Measurements from ENCODE around the gene HTR3E. TPM values are rescaled to one million over a fixed set of nuclear protein-coding genes. Genes with fewer than 3 reads are reported as not detected.

HTR3E gene
- total RNA-seq, 1 experiment from 2014 or later, result not detected

DNA sequence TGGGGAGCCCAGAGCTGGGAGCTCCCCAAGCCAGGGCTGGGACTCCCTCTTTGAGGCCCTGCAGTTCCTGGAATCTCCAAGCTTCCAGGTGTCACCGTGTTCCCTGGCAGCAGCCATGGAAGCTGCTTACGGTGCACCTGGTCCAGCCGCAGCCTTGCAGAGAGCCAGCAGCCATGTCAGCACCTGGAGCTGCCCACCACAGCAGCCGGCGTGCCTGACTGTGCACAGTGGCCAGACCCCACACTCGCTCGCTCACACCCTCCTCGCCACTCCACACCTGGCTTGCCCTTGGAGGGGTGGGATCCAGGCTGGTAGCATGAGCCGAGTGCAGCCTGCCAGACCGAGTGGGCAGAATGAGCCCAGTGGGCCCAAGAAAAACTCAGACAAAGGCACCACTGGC lies 14.8 kb upstream of the HTR3E start:
- H3K27ac Mint-ChIP-seq, result no peak overlapping the region
- H3K4me3 Mint-ChIP-seq, result no peak overlapping the region
- no peaks in the 10 kb centered on the region for H3K27me3 Mint-ChIP-seq (ENCODE audit: low read depth)
- peaks cover 3% of the 10 kb centered on the region; the same call in 1 of the 2 replicates for H3K36me3 Mint-ChIP-seq
- ATAC-seq (no peak), DNase-seq (ENCODE audit: low spot score) (no peak)
- ChIA-PET POLR2A (interaction anchor here (0.6 kb wide), 1 partner anchor 202 kb away, joined by 3 read pairs; no protein-coding TSS in a partner anchor), CTCF (interaction anchor here (1.1 kb wide), 1 partner anchor 178 kb away, joined by 3 read pairs; no protein-coding TSS in a partner anchor)
- TF ChIP-seq IRF2 (CRISPR knock-in tag; IDR thresholded peaks at IDR 0.05; ENCODE audit: borderline replicate concordance, low read depth) (no peak), CREB1 (CRISPR knock-in tag; IDR thresholded peaks at IDR 0.05) (no peak), HMGXB4 (CRISPR knock-in tag; IDR thresholded peaks at IDR 0.05) (no peak)
- peaks cover 9% of the 10 kb centered on the region for H3K9me3 Mint-ChIP-seq
- peaks cover 5% of the 10 kb centered on the region for H3K4me1 Mint-ChIP-seq

DNA sequence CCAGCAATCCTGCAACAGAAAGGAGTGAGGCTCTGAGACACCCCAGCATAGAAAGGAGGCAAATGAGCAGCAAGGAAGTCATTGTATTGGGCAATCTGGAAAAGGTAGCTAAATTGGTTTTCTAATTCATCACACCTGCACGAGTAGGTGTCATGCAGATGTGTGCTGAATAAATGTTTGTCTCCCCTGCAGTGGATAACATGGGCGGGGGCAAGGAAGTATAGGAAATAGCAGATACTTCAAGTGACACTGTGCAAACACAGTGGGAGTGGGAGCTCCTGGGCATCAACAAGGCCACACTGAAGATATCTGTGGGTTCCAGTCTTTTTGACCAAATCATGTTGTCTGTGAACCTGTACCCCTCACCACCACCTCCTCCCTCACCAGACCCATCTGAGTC lies 14.4 kb upstream of the HTR3E start:
- ChIA-PET CTCF (interaction anchor here (1.1 kb wide), 1 partner anchor 178 kb away, joined by 3 read pairs; no protein-coding TSS in a partner anchor), POLR2A (interaction anchor here (0.5 kb wide), 1 partner anchor 33 kb away, joined by 4 read pairs; no protein-coding TSS in a partner anchor)
- peaks cover 3% of the 10 kb centered on the region; the same call in 1 of the 2 replicates for H3K36me3 Mint-ChIP-seq
- no peaks in the 10 kb centered on the region for H3K27me3 Mint-ChIP-seq (ENCODE audit: low read depth)
- H3K27ac Mint-ChIP-seq, result no peak overlapping the region
- H3K9me3 Mint-ChIP-seq, result peaks cover 5% of the 10 kb centered on the region
- TF ChIP-seq ZNF396 (CRISPR knock-in tag; IDR thresholded peaks at IDR 0.05; ENCODE audit: borderline replicate concordance), result no peak
- no peak for TF ChIP-seq CBFB (CRISPR knock-in tag; IDR thresholded peaks at IDR 0.05; ENCODE audit: low read depth)
- TF ChIP-seq, protein P1, sequence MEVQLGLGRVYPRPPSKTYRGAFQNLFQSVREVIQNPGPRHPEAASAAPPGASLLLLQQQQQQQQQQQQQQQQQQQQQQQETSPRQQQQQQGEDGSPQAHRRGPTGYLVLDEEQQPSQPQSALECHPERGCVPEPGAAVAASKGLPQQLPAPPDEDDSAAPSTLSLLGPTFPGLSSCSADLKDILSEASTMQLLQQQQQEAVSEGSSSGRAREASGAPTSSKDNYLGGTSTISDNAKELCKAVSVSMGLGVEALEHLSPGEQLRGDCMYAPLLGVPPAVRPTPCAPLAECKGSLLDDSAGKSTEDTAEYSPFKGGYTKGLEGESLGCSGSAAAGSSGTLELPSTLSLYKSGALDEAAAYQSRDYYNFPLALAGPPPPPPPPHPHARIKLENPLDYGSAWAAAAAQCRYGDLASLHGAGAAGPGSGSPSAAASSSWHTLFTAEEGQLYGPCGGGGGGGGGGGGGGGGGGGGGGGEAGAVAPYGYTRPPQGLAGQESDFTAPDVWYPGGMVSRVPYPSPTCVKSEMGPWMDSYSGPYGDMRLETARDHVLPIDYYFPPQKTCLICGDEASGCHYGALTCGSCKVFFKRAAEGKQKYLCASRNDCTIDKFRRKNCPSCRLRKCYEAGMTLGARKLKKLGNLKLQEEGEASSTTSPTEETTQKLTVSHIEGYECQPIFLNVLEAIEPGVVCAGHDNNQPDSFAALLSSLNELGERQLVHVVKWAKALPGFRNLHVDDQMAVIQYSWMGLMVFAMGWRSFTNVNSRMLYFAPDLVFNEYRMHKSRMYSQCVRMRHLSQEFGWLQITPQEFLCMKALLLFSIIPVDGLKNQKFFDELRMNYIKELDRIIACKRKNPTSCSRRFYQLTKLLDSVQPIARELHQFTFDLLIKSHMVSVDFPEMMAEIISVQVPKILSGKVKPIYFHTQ (CRISPR knock-in tag; IDR thresholded peaks at IDR 0.05), result no peak
- TF ChIP-seq FOXP1 (CRISPR knock-in tag; IDR thresholded peaks at IDR 0.05; ENCODE audit: borderline replicate concordance), result no peak
- no peak for TF ChIP-seq ZNF219 (CRISPR knock-in tag; IDR thresholded peaks at IDR 0.05; ENCODE audit: borderline replicate concordance)
- H3K4me1 Mint-ChIP-seq, result peaks cover 4% of the 10 kb centered on the region
- no peak overlapping the region for H3K4me3 Mint-ChIP-seq
- no peak for DNase-seq (ENCODE audit: low spot score)
- no peak for ATAC-seq

DNA sequence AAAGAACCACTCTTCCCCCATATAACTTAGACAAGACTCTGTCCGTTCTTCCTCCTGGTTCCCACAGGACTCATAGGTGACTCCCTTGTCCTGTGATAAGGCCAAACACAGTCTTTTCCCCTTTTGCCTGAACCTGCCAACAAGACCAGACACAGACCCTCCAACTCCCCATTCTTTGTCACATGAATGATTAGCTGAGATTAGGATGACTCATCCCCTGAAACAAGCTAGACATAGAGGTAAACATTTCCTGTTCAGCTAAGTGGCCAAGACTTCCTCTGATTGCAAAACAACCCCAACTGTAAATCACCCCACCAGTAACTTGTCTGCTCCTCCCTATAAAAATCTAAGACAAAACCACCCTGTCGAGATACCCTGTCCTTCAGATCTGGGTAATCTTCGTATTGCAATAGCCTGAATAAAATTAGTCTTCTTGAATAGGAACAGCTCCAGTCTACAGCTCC lies 11.4 kb upstream of the HTR3E start:
- H3K36me3 Mint-ChIP-seq, result no peaks in the 10 kb centered on the region
- H3K27me3 Mint-ChIP-seq (ENCODE audit: low read depth), result no peaks in the 10 kb centered on the region
- no peak for DNase-seq (ENCODE audit: low spot score)
- no peak overlapping the region for H3K4me3 Mint-ChIP-seq
- TF ChIP-seq AFF4 (CRISPR knock-in tag; IDR thresholded peaks at IDR 0.05; ENCODE audit: borderline replicate concordance), result no peak
- no peak for TF ChIP-seq ZNF317 (CRISPR knock-in tag; IDR thresholded peaks at IDR 0.05; ENCODE audit: borderline replicate concordance, low read depth)
- TF ChIP-seq, protein P2, sequence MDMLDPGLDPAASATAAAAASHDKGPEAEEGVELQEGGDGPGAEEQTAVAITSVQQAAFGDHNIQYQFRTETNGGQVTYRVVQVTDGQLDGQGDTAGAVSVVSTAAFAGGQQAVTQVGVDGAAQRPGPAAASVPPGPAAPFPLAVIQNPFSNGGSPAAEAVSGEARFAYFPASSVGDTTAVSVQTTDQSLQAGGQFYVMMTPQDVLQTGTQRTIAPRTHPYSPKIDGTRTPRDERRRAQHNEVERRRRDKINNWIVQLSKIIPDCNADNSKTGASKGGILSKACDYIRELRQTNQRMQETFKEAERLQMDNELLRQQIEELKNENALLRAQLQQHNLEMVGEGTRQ (CRISPR knock-in tag; IDR thresholded peaks at IDR 0.05), result no peak
- no peak for TF ChIP-seq FOXP1 (CRISPR knock-in tag; IDR thresholded peaks at IDR 0.05; ENCODE audit: borderline replicate concordance)
- no peak for TF ChIP-seq TEAD4 (CRISPR knock-in tag; IDR thresholded peaks at IDR 0.05)
- TF ChIP-seq, protein P3, sequence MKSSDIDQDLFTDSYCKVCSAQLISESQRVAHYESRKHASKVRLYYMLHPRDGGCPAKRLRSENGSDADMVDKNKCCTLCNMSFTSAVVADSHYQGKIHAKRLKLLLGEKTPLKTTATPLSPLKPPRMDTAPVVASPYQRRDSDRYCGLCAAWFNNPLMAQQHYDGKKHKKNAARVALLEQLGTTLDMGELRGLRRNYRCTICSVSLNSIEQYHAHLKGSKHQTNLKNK (CRISPR knock-in tag; IDR thresholded peaks at IDR 0.05), result no peak
- TF ChIP-seq RELA (CRISPR knock-in tag; IDR thresholded peaks at IDR 0.05; ENCODE audit: borderline replicate concordance), result no peak
- TF ChIP-seq ETV6 (CRISPR knock-in tag; IDR thresholded peaks at IDR 0.05), result no peak
- no peak for TF ChIP-seq ZBTB43 (CRISPR knock-in tag; IDR thresholded peaks at IDR 0.05)
- no peak for TF ChIP-seq JUN (CRISPR knock-in tag; IDR thresholded peaks at IDR 0.05)
- no peak for ATAC-seq
- H3K27ac Mint-ChIP-seq, result no peak overlapping the region
- CTCF ChIA-PET, result no interaction called here
- POLR2A ChIA-PET, result no interaction called here
- H3K4me1 Mint-ChIP-seq, result no peaks in the 10 kb centered on the region
- H3K9me3 Mint-ChIP-seq, result no peaks in the 10 kb centered on the region
